HG02678 (cell line): ENCODE measurements around the gene NBAS.
A peak's percentile ranks its signal among the peaks of the same experiment; 100 is the strongest.

Experiments used
- ATAC-seq: cut with Tn5 transposase; IDR thresholded peaks from one replicate; pipeline ENCODE4 v1.9.1; 2021; ENCODE audit warnings: mild to moderate bottlenecking, moderate library complexity; ENCODE audit not compliant: unreplicated experiment

Gene NBAS

GRCh38 chr2:15591692-15592463, 30.7 kb upstream of the NBAS start, which contains the start of gene DDX1:
Gene DDX1 (plus strand): TSS chr2:15591868. CDS start chr2:15591934, 66 bp downstream.
- peak; percentile 95 for ATAC-seq

GRCh38 chr2:15591373-15591691, 30.2 kb upstream of the NBAS start:
- ATAC-seq, result no peak

- ATAC-seq, result no peak
These were observed 27.3 kb upstream of the NBAS start for GRCh38 chr2:15588329-15588919.

- no peak for ATAC-seq
These were observed 23.8 kb upstream of the NBAS start for GRCh38 chr2:15584767-15585469.

- ATAC-seq, result no peak
These were observed 23.2 kb upstream of the NBAS start for GRCh38 chr2:15584316-15584715.

GRCh38 chr2:15583826-15584225, 22.7 kb upstream of the NBAS start:
- no peak for ATAC-seq

GRCh38 chr2:15582710-15583357, 21.7 kb upstream of the NBAS start:
- no peak for ATAC-seq

GRCh38 chr2:15580451-15580850, 19.3 kb upstream of the NBAS start:
- no peak for ATAC-seq

GRCh38 chr2:15579641-15580040, 18.5 kb upstream of the NBAS start:
- no peak for ATAC-seq

GRCh38 chr2:15577071-15577735, 16.1 kb upstream of the NBAS start:
- peak; percentile 95 for ATAC-seq

GRCh38 chr2:15571729-15572128, 10.6 kb upstream of the NBAS start:
- no peak for ATAC-seq

GRCh38 chr2:15570104-15570503, 9.0 kb upstream of the NBAS start:
- no peak for ATAC-seq

GRCh38 chr2:15568874-15569273, 7.7 kb upstream of the NBAS start:
- ATAC-seq, result no peak

- no peak for ATAC-seq
These were observed 5.8 kb upstream of the NBAS start for GRCh38 chr2:15566912-15567311.

GRCh38 chr2:15565994-15566671, 5.0 kb upstream of the NBAS start:
- no peak for ATAC-seq

- ATAC-seq, result no peak
These were observed 4.3 kb upstream of the NBAS start for GRCh38 chr2:15565392-15565791.

GRCh38 chr2:15563227-15564100, 2.3 kb upstream of the NBAS start:
- ATAC-seq, result no peak

GRCh38 chr2:15562354-15563031, 1.4 kb upstream of the NBAS start:
- ATAC-seq, result no peak
